ENCODE measurements around the gene RSPH6A. TPM values are rescaled to one million over a fixed set of nuclear protein-coding genes. Genes with fewer than 3 reads are reported as not detected.

RSPH6A gene
- total and polyA plus RNA-seq, 3 experiments from 2014 or later, result 0.16 to 0.22 TPM; not detected in 1

GRCh38 chr19:45774765-45775164 lies 40.3 kb downstream of the RSPH6A start:
- no peak overlapping the region for H3K4me3 Mint-ChIP-seq
- no peak overlapping the region for H3K4me3 ChIP-seq (ENCODE audit: low read length)
- H3K27ac Mint-ChIP-seq, result no peak overlapping the region
- H3K36me3 Mint-ChIP-seq, result peaks cover 2 to 31% (median 14%) of the 10 kb centered on the region in 3 donors
- peaks cover 13% of the 10 kb centered on the region for H3K4me1 ChIP-seq (ENCODE audit: insufficient read depth, low read length)
- peaks cover 19 to 34% (median 22%) of the 10 kb centered on the region in 3 donors for H3K4me1 Mint-ChIP-seq
- peaks cover 4 to 10% of the 10 kb centered on the region in 2 donors for H3K27me3 Mint-ChIP-seq
- H3K27me3 ChIP-seq (ENCODE audit: insufficient read depth, low read length, poor library complexity, severe bottlenecking), result peaks cover 2% of the 10 kb centered on the region
- DNase-seq, result no peak
- H3K9me3 Mint-ChIP-seq, result no peaks in the 10 kb centered on the region
- H3K27ac ChIP-seq (ENCODE audit: low read depth, low read length), result no peak overlapping the region
- CTCF ChIA-PET, result interaction anchor here (2.6 kb wide), 1 partner anchor 25 kb away, joined by 23 read pairs; no protein-coding TSS in a partner anchor
- H3K9me3 ChIP-seq (ENCODE audit: low read length), result no peaks in the 10 kb centered on the region
- POLR2A ChIA-PET, result interaction anchor here (0.6 kb wide), 1 partner anchor 1207 kb away, joined by 4 read pairs; no protein-coding TSS in a partner anchor
- no peaks in the 10 kb centered on the region for H3K36me3 ChIP-seq (ENCODE audit: insufficient read depth, low read length)

GRCh38 chr19:45773384-45773783 lies 41.7 kb downstream of the RSPH6A start:
- no peak overlapping the region for H3K27ac ChIP-seq (ENCODE audit: low read depth, low read length)
- no peaks in the 10 kb centered on the region for H3K9me3 ChIP-seq (ENCODE audit: low read length)
- POLR2A ChIA-PET, result interaction anchor here (0.7 kb wide), 1 partner anchor 90 kb away, joined by 4 read pairs; no protein-coding TSS in a partner anchor
- H3K36me3 ChIP-seq (ENCODE audit: insufficient read depth, low read length), result no peaks in the 10 kb centered on the region
- H3K4me1 ChIP-seq (ENCODE audit: insufficient read depth, low read length), result peaks cover under 1% of the 10 kb centered on the region
- peaks cover 2 to 25% (median 7%) of the 10 kb centered on the region in 3 donors for H3K36me3 Mint-ChIP-seq
- H3K9me3 Mint-ChIP-seq, result no peaks in the 10 kb centered on the region
- no peak overlapping the region for H3K4me3 Mint-ChIP-seq
- no peak overlapping the region for H3K4me3 ChIP-seq (ENCODE audit: low read length)
- no peak for DNase-seq
- H3K4me1 Mint-ChIP-seq, result peaks cover 8 to 26% (median 12%) of the 10 kb centered on the region in 3 donors
- CTCF ChIA-PET, result interaction anchor here (0.6 to 2.6 kb wide), 3 partner anchors 24 to 81 kb away, joined by 3 to 23 read pairs (median 3); partner anchors contain the start of gene QPCTL
- H3K27ac Mint-ChIP-seq, result no peak overlapping the region
- H3K27me3 ChIP-seq (ENCODE audit: insufficient read depth, low read length, poor library complexity, severe bottlenecking), result no peaks in the 10 kb centered on the region
- peaks cover 0 to 2% of the 10 kb centered on the region in 2 donors for H3K27me3 Mint-ChIP-seq

- no peak for DNase-seq
- Mint-ChIP-seq H3K36me3 (peaks cover 2 to 24% (median 7%) of the 10 kb centered on the region in 3 donors), H3K4me1 (peaks cover 7 to 29% (median 12%) of the 10 kb centered on the region in 3 donors), H3K9me3 (no peaks in the 10 kb centered on the region), H3K27me3 (peaks cover 0 to 2% of the 10 kb centered on the region in 2 donors), H3K27ac (no peak overlapping the region), H3K4me3 (no peak overlapping the region)
- no peaks in the 10 kb centered on the region for H3K36me3 ChIP-seq (ENCODE audit: insufficient read depth, low read length)
- H3K27ac ChIP-seq (ENCODE audit: low read depth, low read length), result no peak overlapping the region
- no peak overlapping the region for H3K4me3 ChIP-seq (ENCODE audit: low read length)
- no peaks in the 10 kb centered on the region for H3K4me1 ChIP-seq (ENCODE audit: insufficient read depth, low read length)
- POLR2A ChIA-PET, result no interaction called here
- CTCF ChIA-PET, result interaction anchor here (0.6 to 2.6 kb wide), 4 partner anchors 24 to 92 kb away, joined by 3 to 23 read pairs (median 3); partner anchors contain the start of gene QPCTL
- no peaks in the 10 kb centered on the region for H3K9me3 ChIP-seq (ENCODE audit: low read length)
- H3K27me3 ChIP-seq (ENCODE audit: insufficient read depth, low read length, poor library complexity, severe bottlenecking), result no peaks in the 10 kb centered on the region
Observed at GRCh38 chr19:45772912-45773311, 42.2 kb downstream of the RSPH6A start.

- H3K4me1 Mint-ChIP-seq, result peaks cover 7 to 29% (median 12%) of the 10 kb centered on the region in 3 donors
- no peaks in the 10 kb centered on the region for H3K9me3 Mint-ChIP-seq
- ChIA-PET POLR2A (interaction anchor here (4.2 kb wide), 1 partner anchor 27 kb away, joined by 36 read pairs; no protein-coding TSS in a partner anchor), CTCF (interaction anchor here (1.1 to 2.6 kb wide), 3 partner anchors 20 to 91 kb away, joined by 3 to 23 read pairs (median 4); partner anchors contain the start of gene DMWD)
- H3K27me3 Mint-ChIP-seq, result peaks cover 0 to 2% of the 10 kb centered on the region in 2 donors
- Histone ChIP-seq H3K4me1 (ENCODE audit: insufficient read depth, low read length) (no peaks in the 10 kb centered on the region), H3K9me3 (ENCODE audit: low read length) (no peaks in the 10 kb centered on the region), H3K36me3 (ENCODE audit: insufficient read depth, low read length) (no peaks in the 10 kb centered on the region), H3K27me3 (ENCODE audit: insufficient read depth, low read length, poor library complexity, severe bottlenecking) (no peaks in the 10 kb centered on the region), H3K27ac (ENCODE audit: low read depth, low read length) (no peak overlapping the region), H3K4me3 (ENCODE audit: low read length) (no peak overlapping the region)
- H3K36me3 Mint-ChIP-seq, result peaks cover 2 to 19% (median 7%) of the 10 kb centered on the region in 3 donors
- peak overlapping the region in 4 of 7 donors; percentile 2 to 39 (median 23) for H3K4me3 Mint-ChIP-seq
- H3K27ac Mint-ChIP-seq, result peak overlapping the region in 1 of 8 donors; percentile 2
- no peak for DNase-seq
Observed at GRCh38 chr19:45772130-45772840, 42.8 kb downstream of the RSPH6A start.

- H3K4me1 ChIP-seq (ENCODE audit: insufficient read depth, low read length), result no peaks in the 10 kb centered on the region
- CTCF ChIA-PET, result interaction anchor here (1.1 to 5.2 kb wide), 4 partner anchors 8 to 91 kb away, joined by 3 to 182 read pairs (median 10); partner anchors contain the start of gene DMWD
- Mint-ChIP-seq H3K4me3 (peak overlapping the region in 6 of 7 donors; percentile 29 to 52 (median 45)), H3K27ac (peak overlapping the region in 3 of 8 donors; percentile 38 to 100 (median 56)), H3K9me3 (no peaks in the 10 kb centered on the region), H3K4me1 (peaks cover 7 to 29% (median 12%) of the 10 kb centered on the region in 3 donors), H3K27me3 (peaks cover 0 to 1% of the 10 kb centered on the region in 2 donors), H3K36me3 (peaks cover 0 to 10% (median 0%) of the 10 kb centered on the region in 3 donors)
- no peak overlapping the region for H3K4me3 ChIP-seq (ENCODE audit: low read length)
- no peaks in the 10 kb centered on the region for H3K27me3 ChIP-seq (ENCODE audit: insufficient read depth, low read length, poor library complexity, severe bottlenecking)
- H3K9me3 ChIP-seq (ENCODE audit: low read length), result no peaks in the 10 kb centered on the region
- DNase-seq, result no peak
- POLR2A ChIA-PET, result interaction anchor here (1.1 to 4.2 kb wide), 5 partner anchors 10 to 54 kb away, joined by 3 to 36 read pairs (median 4); partner anchors contain the start of gene DMWD
- H3K27ac ChIP-seq (ENCODE audit: low read depth, low read length), result no peak overlapping the region
- no peaks in the 10 kb centered on the region for H3K36me3 ChIP-seq (ENCODE audit: insufficient read depth, low read length)
Observed at GRCh38 chr19:45771311-45771933, 43.7 kb downstream of the RSPH6A start.

- DNase-seq, result peak; percentile 87 to 92 (median 90)
- no peaks in the 10 kb centered on the region for H3K4me1 ChIP-seq (ENCODE audit: insufficient read depth, low read length)
- CTCF ChIA-PET, result interaction anchor here (0.5 to 5.2 kb wide), 20 partner anchors 9 to 264 kb away, joined by 3 to 182 read pairs (median 6); partner anchors contain the start of genes DMWD, FBXO46, FOXA3 and QPCTL
- peak overlapping the region; percentile 84 for H3K4me3 ChIP-seq (ENCODE audit: low read length)
- peak overlapping the region; percentile 74 to 100 (median 94) for H3K27ac Mint-ChIP-seq
- POLR2A ChIA-PET, result interaction anchor here (0.6 to 4.2 kb wide), 11 partner anchors 9 to 593 kb away, joined by 3 to 36 read pairs (median 4); partner anchors contain the start of genes DMWD, MYPOP and SYMPK
- H3K4me1 Mint-ChIP-seq, result peaks cover 7 to 29% (median 12%) of the 10 kb centered on the region in 3 donors
- H3K9me3 ChIP-seq (ENCODE audit: low read length), result no peaks in the 10 kb centered on the region
- H3K27me3 ChIP-seq (ENCODE audit: insufficient read depth, low read length, poor library complexity, severe bottlenecking), result no peaks in the 10 kb centered on the region
- H3K36me3 Mint-ChIP-seq, result peaks cover 0 to 9% (median 0%) of the 10 kb centered on the region in 3 donors
- peak overlapping the region; percentile 75 for H3K27ac ChIP-seq (ENCODE audit: low read depth, low read length)
- H3K9me3 Mint-ChIP-seq, result no peaks in the 10 kb centered on the region
- H3K36me3 ChIP-seq (ENCODE audit: insufficient read depth, low read length), result no peaks in the 10 kb centered on the region
- peak overlapping the region; percentile 85 to 96 (median 87) for H3K4me3 Mint-ChIP-seq
- H3K27me3 Mint-ChIP-seq, result peaks cover 2 to 4% of the 10 kb centered on the region in 2 donors
Observed at GRCh38 chr19:45770192-45771101, 44.7 kb downstream of the RSPH6A start.

GRCh38 chr19:45769821-45770191 lies 45.3 kb downstream of the RSPH6A start:
- H3K36me3 ChIP-seq (ENCODE audit: insufficient read depth, low read length), result no peaks in the 10 kb centered on the region
- H3K4me3 ChIP-seq (ENCODE audit: low read length), result peak overlapping the region; percentile 84
- H3K4me3 Mint-ChIP-seq, result peak overlapping the region; percentile 85 to 96 (median 87)
- ChIA-PET CTCF (interaction anchor here (0.5 to 5.2 kb wide), 20 partner anchors 9 to 133 kb away, joined by 3 to 182 read pairs (median 6); partner anchors contain the start of genes DMWD, FBXO46, FOXA3 and QPCTL), POLR2A (interaction anchor here (0.6 to 4.2 kb wide), 10 partner anchors 9 to 187 kb away, joined by 3 to 36 read pairs (median 7); partner anchors contain the start of genes DMWD, MYPOP, SNRPD2 and SYMPK)
- peak; percentile 57 to 83 (median 76) for DNase-seq
- H3K27ac ChIP-seq (ENCODE audit: low read depth, low read length), result peak overlapping the region; percentile 75
- H3K9me3 Mint-ChIP-seq, result no peaks in the 10 kb centered on the region
- H3K27me3 ChIP-seq (ENCODE audit: insufficient read depth, low read length, poor library complexity, severe bottlenecking), result no peaks in the 10 kb centered on the region
- peaks cover 7 to 29% (median 12%) of the 10 kb centered on the region in 3 donors for H3K4me1 Mint-ChIP-seq
- peak overlapping the region; percentile 74 to 100 (median 94) for H3K27ac Mint-ChIP-seq
- H3K9me3 ChIP-seq (ENCODE audit: low read length), result no peaks in the 10 kb centered on the region
- H3K36me3 Mint-ChIP-seq, result peaks cover 0 to 7% (median 0%) of the 10 kb centered on the region in 3 donors
- H3K27me3 Mint-ChIP-seq, result peaks cover 4 to 8% of the 10 kb centered on the region in 2 donors
- no peaks in the 10 kb centered on the region for H3K4me1 ChIP-seq (ENCODE audit: insufficient read depth, low read length)

Data from CD8-positive, alpha-beta memory T cell (primary cell).